Sigmoid colon (tissue), 4 donors: ENCODE results near the gene NKX2-2.

Experiments
- CTCF ChIP-seq, 4 experiments: fragments of 450-650 bp in 3 of 4; fragments of 200-600 bp in 1 of 4; IDR thresholded peaks; one replicate each; pipeline ENCODE4 v1.5.1; 2016 to 2019; ENCODE audit warnings: antibody characterized with exemption in 4 of 4, mild to moderate bottlenecking in 3 of 4, moderate library complexity in 2 of 4
- EP300 ChIP-seq, 4 donors: sonication (generic); formaldehyde crosslinking; IDR thresholded peaks; one replicate each; pipeline ENCODE4 v1.6.1; 2017; ENCODE audit warnings: antibody characterized with exemption in 4 of 4
- POLR2A ChIP-seq, 2 donors: fragments of 450-650 bp; IDR thresholded peaks; one replicate each; pipeline ENCODE4 v1.6.1; 2016; ENCODE audit warnings: antibody characterized with exemption in 2 of 2, mild to moderate bottlenecking in 2 of 2, moderate library complexity in 2 of 2
- POLR2AphosphoS5 ChIP-seq, 4 donors: sonication (generic); formaldehyde crosslinking; IDR thresholded peaks; one replicate each; pipeline ENCODE4 v1.6.1; 2017; ENCODE audit warnings: antibody characterized with exemption in 4 of 4

- no peak for TF ChIP-seq POLR2AphosphoS5 (IDR thresholded peaks at IDR 0.05)
- TF ChIP-seq POLR2A (IDR thresholded peaks at IDR 0.05): no peak
- TF ChIP-seq CTCF (IDR thresholded peaks at IDR 0.05): no peak
- TF ChIP-seq EP300 (IDR thresholded peaks at IDR 0.05): no peak
Observed at GRCh38 chr20:21509079-21509596, 4.7 kb downstream of the NKX2-2 start.
